Neural cell (in vitro differentiated cells): ENCODE results near the gene PTCD1. TPM values are rescaled to one million over a fixed set of nuclear protein-coding genes. Genes with fewer than 3 reads are reported as not detected.

Source experiments
- H2AFZ ChIP-seq: fragments of 200-600, 300-800 bp; sonication (generic), shearing (Covaris generic); 2 replicates; pipeline ENCODE4 v1.6.0; 2014; ENCODE audit warnings: low read depth, mild to moderate bottlenecking, antibody characterized with exemption, low read length, moderate library complexity
- H3F3A ChIP-seq: fragments of 200-600 bp; shearing (Covaris generic); 2 replicates; pipeline ENCODE4 v1.6.1; 2016; ENCODE audit warnings: mild to moderate bottlenecking, moderate library complexity, mixed read lengths, antibody characterized with exemption, low read length; ENCODE audit not compliant: insufficient read depth, poor library complexity, severe bottlenecking
- H3K27ac ChIP-seq: fragments of 200-600, 300-800 bp; sonication (generic), shearing (Covaris generic); 2 replicates; pipeline ENCODE4 v1.5.1; 2014; ENCODE audit warnings: mild to moderate bottlenecking, low read length, moderate library complexity
- H3K27me3 ChIP-seq: fragments of 300-800, 200-600 bp; sonication (generic), shearing (Covaris generic); 2 replicates; pipeline ENCODE4 v1.6.0; 2014; ENCODE audit warnings: mild to moderate bottlenecking, low read depth, low read length, moderate library complexity; ENCODE audit not compliant: insufficient read depth
- H3K36me3 ChIP-seq: fragments of 300-800, 200-600 bp; sonication (generic), shearing (Covaris generic); 2 replicates; pipeline ENCODE4 v1.5.1; 2014; ENCODE audit warnings: mild to moderate bottlenecking, antibody characterized with exemption, low read length, moderate library complexity; ENCODE audit not compliant: insufficient read depth
- H3K4me2 ChIP-seq: fragments of 300-800, 200-600 bp; sonication (generic), shearing (Covaris generic); 2 replicates; pipeline ENCODE4 v1.6.0; 2014; ENCODE audit warnings: mild to moderate bottlenecking, low read length
- H3K4me3 ChIP-seq: fragments of 300-800, 200-600 bp; sonication (generic), shearing (Covaris generic); 2 replicates; pipeline ENCODE4 v1.5.1; 2014; ENCODE audit warnings: mild to moderate bottlenecking, low read length, moderate library complexity
- H3K79me2 ChIP-seq: fragments of 200-600 bp; shearing (Covaris generic); replicated peaks from 2 replicates; pipeline ENCODE4 v1.6.0; 2014; ENCODE audit warnings: mild to moderate bottlenecking, low read length, moderate library complexity; ENCODE audit not compliant: insufficient read depth
- H3K9ac ChIP-seq: fragments of 300-800, 200-600 bp; sonication (generic), shearing (Covaris generic); 2 replicates; pipeline ENCODE4 v1.6.1; 2016; ENCODE audit warnings: mild to moderate bottlenecking, low read length, mixed read lengths
- H3K9me2 ChIP-seq: fragments of 200-600 bp; shearing (Covaris generic); 2 replicates; pipeline ENCODE4 v1.6.1; 2016; ENCODE audit warnings: mild to moderate bottlenecking, low read length, mixed read lengths; ENCODE audit not compliant: insufficient read depth
- H3K9me3 ChIP-seq: fragments of 200-600, 300-800 bp; sonication (generic), shearing (Covaris generic); 2 replicates; pipeline ENCODE4 v1.6.1; 2016; ENCODE audit warnings: mild to moderate bottlenecking, mixed run types, low read length, moderate library complexity, mixed read lengths
- H4K20me1 ChIP-seq: fragments of 200-600 bp; shearing (Covaris generic); 2 replicates; pipeline ENCODE4 v1.6.1; 2016; ENCODE audit warnings: mild to moderate bottlenecking, mixed run types; ENCODE audit not compliant: insufficient read depth
- CTCF ChIP-seq: fragments of 450-650 bp; IDR thresholded peaks from 2 replicates; pipeline ENCODE4 v1.5.1; 2014; ENCODE audit warnings: antibody characterized with exemption, mild to moderate bottlenecking, moderate library complexity; ENCODE audit not compliant: poor library complexity, severe bottlenecking
- EP300 ChIP-seq: fragments of 450-650 bp; conservative IDR thresholded peaks from 2 replicates; pipeline ENCODE4 v1.6.1; 2014; ENCODE audit warnings: antibody characterized with exemption, mild to moderate bottlenecking, moderate library complexity; ENCODE audit not compliant: poor library complexity, severe bottlenecking
- EZH2 ChIP-seq: fragments of 200-600, 300-800 bp; shearing (Covaris generic), sonication (generic); IDR thresholded peaks from 2 replicates; pipeline ENCODE4 v1.6.1; 2014; ENCODE audit warnings: antibody characterized with exemption, low read length, borderline replicate concordance, mild to moderate bottlenecking; ENCODE audit not compliant: insufficient read depth, poor library complexity, severe bottlenecking
- MXI1 ChIP-seq: fragments of 450-650 bp; conservative IDR thresholded peaks from 2 replicates; pipeline ENCODE4 v1.6.1; 2014; ENCODE audit warnings: antibody characterized with exemption, mild to moderate bottlenecking; ENCODE audit not compliant: poor library complexity, severe bottlenecking
- POLR2AphosphoS5 ChIP-seq: IDR thresholded peaks from 2 replicates; pipeline ENCODE4 v1.6.1; 2012
- RAD21 ChIP-seq: fragments of 450-650 bp; conservative IDR thresholded peaks from 2 replicates; pipeline ENCODE4 v1.6.1; 2014; ENCODE audit warnings: antibody characterized with exemption, mild to moderate bottlenecking, moderate library complexity
- REST ChIP-seq: IDR thresholded peaks from 2 replicates; pipeline ENCODE4 v1.6.1; 2012; ENCODE audit warnings: borderline replicate concordance
- SMC3 ChIP-seq: fragments of 450-650 bp; conservative IDR thresholded peaks from 2 replicates; pipeline ENCODE4 v1.6.1; 2014; ENCODE audit warnings: antibody characterized with exemption, mild to moderate bottlenecking, moderate library complexity; ENCODE audit not compliant: poor library complexity
- TAF1 ChIP-seq: IDR thresholded peaks from 2 replicates; pipeline ENCODE4 v1.6.1; 2012; ENCODE audit warnings: low read depth
- polyA plus RNA-seq: library from polyadenylated mRNA; depleted of rRNA; stranded (reverse); fragments of >200 nt; gene quantifications from 2 replicates; pipeline ENCODE4 v1.2.3, GENCODE V29; 2014

The PTCD1 gene
- polyA plus RNA-seq, 1 donor from 2014 or later: 4.0 TPM

DNA sequence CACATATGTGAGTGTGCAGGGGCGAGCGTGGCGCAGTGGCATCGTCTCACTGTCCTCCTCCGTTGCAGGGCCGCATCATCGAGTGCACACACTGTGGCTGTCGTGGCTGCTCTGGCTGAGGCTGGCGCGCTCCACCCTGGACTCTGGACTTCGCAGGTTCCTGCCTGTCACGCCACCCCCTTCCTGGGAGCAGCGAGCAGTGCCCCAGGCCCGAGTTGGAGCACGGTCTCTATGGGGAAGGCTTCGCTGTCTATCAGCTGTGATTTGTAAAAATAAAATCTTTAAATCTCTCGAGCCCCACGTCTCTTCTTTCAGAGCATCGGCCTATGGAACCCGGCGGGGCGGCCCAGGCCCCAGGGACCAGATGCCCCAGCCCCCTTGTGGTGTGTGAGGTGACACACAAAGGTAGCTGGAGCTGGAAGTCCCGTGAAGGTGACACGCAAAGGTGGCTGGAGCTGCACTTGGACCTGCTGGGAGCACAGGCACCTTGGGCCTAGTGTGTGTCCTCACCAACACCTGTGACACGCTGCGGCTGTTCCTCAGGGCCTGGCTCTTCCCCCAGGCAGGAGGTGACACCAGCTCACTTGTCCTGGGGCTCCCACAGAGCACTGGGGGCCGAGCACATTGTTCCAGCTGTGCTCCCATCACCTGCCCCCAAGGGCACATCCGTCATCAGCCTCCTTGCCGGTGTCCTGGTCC, 19.1 kb downstream of the PTCD1 start:
- H3F3A ChIP-seq: no peaks in the 10 kb centered on the region
- no peak overlapping the region for H3K9ac ChIP-seq
- H4K20me1 ChIP-seq: no peaks in the 10 kb centered on the region
- H3K79me2 ChIP-seq: no peaks in the 10 kb centered on the region
- H3K9me2 ChIP-seq: no peaks in the 10 kb centered on the region
- no peak overlapping the region for H3K27ac ChIP-seq
- no peak for TF ChIP-seq EZH2
- TF ChIP-seq REST: no peak
- TF ChIP-seq CTCF: no peak
- no peak for TF ChIP-seq RAD21
- no peak for TF ChIP-seq POLR2AphosphoS5
- no peak for TF ChIP-seq TAF1
- no peak for TF ChIP-seq SMC3
- no peak for TF ChIP-seq MXI1
- TF ChIP-seq EP300: no peak
- H3K9me3 ChIP-seq: no peaks in the 10 kb centered on the region
- no peak overlapping the region for H2AFZ ChIP-seq
- H3K27me3 ChIP-seq: no peaks in the 10 kb centered on the region
- H3K4me3 ChIP-seq: no peak overlapping the region
- no peak overlapping the region for H3K4me2 ChIP-seq
- no peaks in the 10 kb centered on the region for H3K36me3 ChIP-seq

GRCh38 chr7:99418260-99418659, 20.3 kb downstream of the PTCD1 start:
- Histone ChIP-seq H3K27ac (no peak overlapping the region), H2AFZ (no peak overlapping the region), H3K9me3 (no peaks in the 10 kb centered on the region), H3K79me2 (peaks cover 1% of the 10 kb centered on the region), H3K4me3 (no peak overlapping the region), H3F3A (no peaks in the 10 kb centered on the region), H3K36me3 (no peaks in the 10 kb centered on the region), H3K27me3 (no peaks in the 10 kb centered on the region), H3K9ac (no peak overlapping the region), H4K20me1 (no peaks in the 10 kb centered on the region), H3K4me2 (no peak overlapping the region), H3K9me2 (no peaks in the 10 kb centered on the region)
- TF ChIP-seq POLR2AphosphoS5 (no peak), SMC3 (no peak), EP300 (no peak), EZH2 (no peak), REST (no peak), CTCF (no peak), RAD21 (no peak), MXI1 (no peak), TAF1 (no peak)
